Measurements from ENCODE around the gene KLF7. TPM values are rescaled to one million over a fixed set of nuclear protein-coding genes. Genes with fewer than 3 reads are reported as not detected.

Gene KLF7
- total RNA-seq, 1 experiment from 2014 or later: 15.4 TPM

- CTCF ChIA-PET: no interaction called here
- no peaks in the 10 kb centered on the region for H3K27me3 ChIP-seq (ENCODE audit: insufficient read depth, low read length)
- no peaks in the 10 kb centered on the region for H4K20me1 ChIP-seq (ENCODE audit: insufficient read depth)
- no peaks in the 10 kb centered on the region for H3K9me2 ChIP-seq (ENCODE audit: insufficient read depth)
- POLR2A ChIA-PET: no interaction called here
- H3K9me3 ChIP-seq (ENCODE audit: control insufficient read depth in 1 of 2, insufficient read depth in 1 of 2, low read depth in 1 of 2, low read length in 2 of 2): no peaks in the 10 kb centered on the region
- RAD21 ChIA-PET (ENCODE audit: low non-redundant PET in 1 of 2, low total read pairs in 2 of 2, uncharacterized antibody in 2 of 2, unreplicated experiment in 2 of 2): no interaction called here
- H3K4me3 ChIP-seq (replicated peaks in 1 of 2; ENCODE audit: low read depth in 1 of 2, low read length in 2 of 2): no peak overlapping the region
- H3K27ac ChIP-seq (ENCODE audit: low read depth, low read length): no peak overlapping the region
- DNase-seq (ENCODE audit: low read depth, low spot score) (no peak), ATAC-seq (no peak)
- H3K9ac ChIP-seq (ENCODE audit: low read length): no peak overlapping the region
- H2AFZ ChIP-seq (ENCODE audit: low read depth, low read length, poor library complexity, severe bottlenecking): no peak overlapping the region
- H3K79me2 ChIP-seq (ENCODE audit: insufficient read depth, low read length): no peaks in the 10 kb centered on the region
- no peaks in the 10 kb centered on the region for H3K4me1 ChIP-seq (ENCODE audit: control insufficient read depth in 1 of 2, insufficient read depth in 2 of 2, low read length in 2 of 2)
- intact Hi-C loops (cut with micrococcal nuclease): no loop called here
- no peak overlapping the region for H3K4me2 ChIP-seq (ENCODE audit: low read length)
- H3K36me3 ChIP-seq (ENCODE audit: control insufficient read depth in 1 of 2, insufficient read depth in 2 of 2, low read length in 2 of 2): no peaks in the 10 kb centered on the region
- no peak for TF ChIP-seq EZH2phosphoT487 (IDR thresholded peaks at IDR 0.05; ENCODE audit: borderline replicate concordance)
- no peak for TF ChIP-seq ATF3 (IDR thresholded peaks at IDR 0.05)
- no peak for TF ChIP-seq TCF7L2 (IDR thresholded peaks at IDR 0.05; ENCODE audit: borderline replicate concordance, extremely low read depth, insufficient read depth, insufficient read length)
- no peak for TF ChIP-seq MAX (IDR thresholded peaks at IDR 0.05)
- TF ChIP-seq SIN3A (IDR thresholded peaks at IDR 0.05; ENCODE audit: low read depth): no peak
- TF ChIP-seq CBX3 (IDR thresholded peaks at IDR 0.05; ENCODE audit: low read depth): no peak
- no peak for TF ChIP-seq CTCF (IDR thresholded peaks at IDR 0.05 in 2 of 3, conservative IDR thresholded peaks at IDR 0.05 in 1 of 3; ENCODE audit: borderline replicate concordance in 1 of 3, insufficient read depth in 1 of 3, low read depth in 2 of 3, low read length in 2 of 3)
- no peak for TF ChIP-seq SP1 (IDR thresholded peaks at IDR 0.05; ENCODE audit: low read depth)
- TF ChIP-seq POLR2A (IDR thresholded peaks at IDR 0.05; ENCODE audit: borderline replicate concordance, extremely low read depth, insufficient read depth, insufficient read length): no peak
- BruUV-seq (replicated peaks): no TSS peak
Measured at GRCh38 chr2:207054521-207054920, 111.2 kb downstream of the KLF7 start.
